BE2C (cell line): Measurements from ENCODE around the gene TRIM40.

Experiments used
- DNase-seq: peaks from one replicate; pipeline ENCODE4 v3.0.0-alpha.2; 2020
- H3K27me3 ChIP-seq: fragments of 250-450 bp; sonication (Bioruptor Pico); 2 replicates; pipeline ENCODE4 v1.5.1; 2020; ENCODE audit warnings: mild to moderate bottlenecking
- H3K36me3 ChIP-seq: fragments of 250-450 bp; sonication (Bioruptor Pico); 2 replicates; pipeline ENCODE4 v1.5.1; 2020; ENCODE audit warnings: mild to moderate bottlenecking
- H3K4me1 ChIP-seq: fragments of 250-450 bp; sonication (Bioruptor Pico); 2 replicates; pipeline ENCODE4 v1.5.1; 2020
- H3K4me3 ChIP-seq: 2 replicates; pipeline ENCODE4 v1.5.1; 2011; ENCODE audit warnings: low read depth, low read length
- H3K9me3 ChIP-seq: fragments of 250-450 bp; sonication (Bioruptor Pico); 2 replicates; pipeline ENCODE4 v1.5.1; 2020
- CTCF ChIP-seq: IDR thresholded peaks from 2 replicates; pipeline ENCODE4 v1.5.1; 2012; ENCODE audit warnings: mild to moderate bottlenecking, low read depth, low read length

TRIM40 gene

GRCh38 chr6:30188541-30188940 is 52.6 kb downstream of the TRIM40 start:
- no peaks in the 10 kb centered on the region for H3K9me3 ChIP-seq
- H3K4me1 ChIP-seq = no peaks in the 10 kb centered on the region
- H3K4me3 ChIP-seq = no peak overlapping the region
- no peak for TF ChIP-seq CTCF
- no peak for DNase-seq
- peaks cover 22% of the 10 kb centered on the region for H3K36me3 ChIP-seq
- no peaks in the 10 kb centered on the region for H3K27me3 ChIP-seq

GRCh38 chr6:30192076-30192475 is 56.1 kb downstream of the TRIM40 start:
- peaks cover 20% of the 10 kb centered on the region for H3K36me3 ChIP-seq
- no peaks in the 10 kb centered on the region for H3K4me1 ChIP-seq
- TF ChIP-seq CTCF = no peak
- no peaks in the 10 kb centered on the region for H3K27me3 ChIP-seq
- H3K4me3 ChIP-seq = no peak overlapping the region
- no peak for DNase-seq
- no peaks in the 10 kb centered on the region for H3K9me3 ChIP-seq

- no peaks in the 10 kb centered on the region for H3K27me3 ChIP-seq
- no peak for TF ChIP-seq CTCF
- no peaks in the 10 kb centered on the region for H3K9me3 ChIP-seq
- H3K4me3 ChIP-seq = no peak overlapping the region
- no peaks in the 10 kb centered on the region for H3K4me1 ChIP-seq
- H3K36me3 ChIP-seq = peaks cover 21% of the 10 kb centered on the region
- no peak for DNase-seq
Observed at GRCh38 chr6:30194797-30195690, 59.1 kb downstream of the TRIM40 start.

DNA sequence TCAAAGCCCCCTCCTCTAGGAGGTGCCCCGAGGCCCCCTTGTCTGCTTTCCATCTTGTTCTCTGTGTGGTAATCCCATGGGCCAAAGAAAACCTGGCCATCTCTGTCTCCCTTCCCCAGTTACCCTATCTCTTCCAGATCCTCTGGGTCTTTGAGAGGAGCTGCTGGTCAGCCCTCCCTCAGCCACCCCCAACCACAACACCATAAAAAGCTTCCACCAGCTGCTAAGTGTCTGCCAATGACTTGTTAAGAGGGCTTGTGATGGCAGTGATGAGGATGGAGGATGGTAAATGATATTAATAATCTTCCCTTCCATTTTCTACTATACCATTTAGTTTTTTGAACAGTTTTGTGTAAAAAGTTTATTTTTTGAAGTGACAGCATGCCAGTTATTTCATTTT is 60.0 kb downstream of the TRIM40 start:
- Histone ChIP-seq H3K36me3 (peaks cover 28% of the 10 kb centered on the region), H3K9me3 (no peaks in the 10 kb centered on the region), H3K4me1 (no peaks in the 10 kb centered on the region), H3K27me3 (no peaks in the 10 kb centered on the region), H3K4me3 (no peak overlapping the region)
- no peak for DNase-seq
- no peak for TF ChIP-seq CTCF

- Histone ChIP-seq H3K27me3 (no peaks in the 10 kb centered on the region), H3K4me3 (no peak overlapping the region), H3K36me3 (peaks cover 28% of the 10 kb centered on the region), H3K4me1 (no peaks in the 10 kb centered on the region), H3K9me3 (no peaks in the 10 kb centered on the region)
- DNase-seq = no peak
- no peak for TF ChIP-seq CTCF
Observed at GRCh38 chr6:30196376-30196775, 60.4 kb downstream of the TRIM40 start.
